EH (cell line): ENCODE results near the gene TOP1.
A peak's percentile ranks its signal among the peaks of the same experiment; 100 is the strongest.
"Not testable (repeated sequence)": the region's sequence is repeated elsewhere in the genome, so short reads cannot be mapped to it uniquely, and the experiment has no call there.

ENCODE experiments used
- DNase-seq: peaks from one replicate; pipeline ENCODE4 v3.0.0-alpha.2; 2015; ENCODE audit warnings: low read depth

Gene TOP1

GRCh38 chr20:41132388-41132775, 103.8 kb downstream of the TOP1 start:
- not testable (repeated sequence) for DNase-seq

- DNase-seq: no peak
These were observed 105.2 kb downstream of the TOP1 start for GRCh38 chr20:41133709-41134361.

GRCh38 chr20:41134362-41135186, 106.0 kb downstream of the TOP1 start:
- no peak for DNase-seq

GRCh38 chr20:41135187-41135887, 106.7 kb downstream of the TOP1 start:
- peak; percentile 34 for DNase-seq

- no peak for DNase-seq
These were observed 107.5 kb downstream of the TOP1 start for GRCh38 chr20:41135888-41136679.

- peak; percentile 83 for DNase-seq
These were observed 108.3 kb downstream of the TOP1 start, which contains the start of gene PLCG1 for GRCh38 chr20:41136680-41137613. Gene PLCG1, plus strand, starts transcription at chr20:41137543. Its CDS starts 99 bp downstream, at chr20:41137642.

GRCh38 chr20:41137614-41138474, 109.2 kb downstream of the TOP1 start:
- DNase-seq: peak; percentile 71

GRCh38 chr20:41138475-41139226, 110.0 kb downstream of the TOP1 start:
- peak; percentile 44 for DNase-seq

- DNase-seq: no peak
These were observed 110.8 kb downstream of the TOP1 start for GRCh38 chr20:41139227-41140093.

- no peak for DNase-seq
These were observed 111.9 kb downstream of the TOP1 start for GRCh38 chr20:41140226-41141133.

- DNase-seq: peak; percentile 46
These were observed 112.7 kb downstream of the TOP1 start for GRCh38 chr20:41141153-41141815.

GRCh38 chr20:41142245-41142644, 113.6 kb downstream of the TOP1 start:
- no peak for DNase-seq

- DNase-seq: no peak
These were observed 114.3 kb downstream of the TOP1 start for GRCh38 chr20:41142919-41143318.

- no peak for DNase-seq
These were observed 114.7 kb downstream of the TOP1 start for GRCh38 chr20:41143354-41143753.

- DNase-seq: no peak
These were observed 116.7 kb downstream of the TOP1 start for GRCh38 chr20:41145317-41145716.

- DNase-seq: no peak
These were observed 117.4 kb downstream of the TOP1 start for GRCh38 chr20:41145821-41146620.
